ENCODE data around the gene TRPV4.
A peak's percentile ranks its signal among the peaks of the same experiment; 100 is the strongest.

Gene TRPV4

DNA sequence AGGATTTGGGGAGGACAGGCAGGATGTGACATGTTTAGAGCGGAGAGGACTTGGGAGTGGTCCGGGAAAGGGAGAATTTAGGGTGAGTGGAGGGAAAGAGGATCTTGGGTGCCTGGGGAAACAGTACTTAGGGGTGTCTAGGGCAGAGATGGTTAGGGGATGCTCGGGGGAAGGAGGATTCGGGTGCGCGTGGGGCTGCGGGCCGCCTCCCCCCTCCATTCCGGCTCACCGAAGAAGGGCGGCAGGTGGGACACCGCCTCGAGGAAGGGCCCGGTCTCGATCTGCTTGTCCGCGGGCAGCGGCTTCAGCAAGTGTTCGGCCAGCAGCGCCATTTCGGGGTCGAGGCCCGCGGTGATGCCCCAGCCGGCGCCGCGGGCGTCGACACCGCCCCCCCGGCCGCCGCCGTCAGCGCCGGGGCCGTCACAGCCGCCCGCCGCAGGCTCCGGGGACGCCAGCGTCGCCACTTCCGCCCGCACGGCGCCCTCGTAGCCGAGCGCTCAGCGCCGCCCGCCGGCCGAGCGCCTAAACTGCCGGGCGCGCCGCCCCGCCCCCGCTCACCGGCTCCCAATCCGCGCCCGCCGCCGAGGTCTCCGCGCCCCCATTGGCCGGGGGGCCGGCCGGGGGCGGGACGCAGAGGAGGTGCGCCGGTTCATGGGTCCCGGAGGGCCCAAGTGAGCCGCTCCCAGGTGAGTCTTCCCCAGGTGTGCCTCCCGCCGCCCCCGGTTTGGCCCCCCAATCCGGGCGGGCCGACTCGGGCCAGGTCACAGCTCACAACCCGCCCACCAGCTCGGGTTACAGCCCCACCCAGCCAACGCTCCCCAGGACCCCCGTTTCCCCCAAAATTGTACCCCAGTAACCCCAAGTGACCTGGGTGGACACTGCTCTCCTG, 47.1 kb upstream of the TRPV4 start, which contains the start of gene GLTP (continued):
- TF ChIP-seq ATF2 (tag by site-specific recombination; IDR thresholded peaks at IDR 0.05; ENCODE audit: low read depth) (no peak), ZNF175 (tag by site-specific recombination; IDR thresholded peaks at IDR 0.05) (no peak), ZNF114 (tag by site-specific recombination; IDR thresholded peaks at IDR 0.05) (no peak), ZNF670 (tag by site-specific recombination; IDR thresholded peaks at IDR 0.05; ENCODE audit: low read depth) (no peak), ZNF132 (tag by site-specific recombination; IDR thresholded peaks at IDR 0.05; ENCODE audit: borderline replicate concordance) (no peak), ZBTB20 (tag by site-specific recombination; IDR thresholded peaks at IDR 0.05) (no peak; the same call in 1 of the 2 replicates), GLI4 (tag by site-specific recombination; IDR thresholded peaks at IDR 0.05) (no peak), ZNF311 (tag by site-specific recombination; IDR thresholded peaks at IDR 0.05; ENCODE audit: borderline replicate concordance) (no peak), ZNF37A (tag by site-specific recombination; IDR thresholded peaks at IDR 0.05) (no peak), ZNF692 (tag by site-specific recombination; IDR thresholded peaks at IDR 0.05) (no peak), ZFP37 (tag by site-specific recombination; IDR thresholded peaks at IDR 0.05) (no peak), ZFP3 (tag by site-specific recombination; IDR thresholded peaks at IDR 0.05; ENCODE audit: low read depth) (no peak), KLF1 (tag by site-specific recombination; IDR thresholded peaks at IDR 0.05) (peak; percentile 21; the same call in 1 of the 2 replicates), YY1 (tag by site-specific recombination; IDR thresholded peaks at IDR 0.05) (peak; percentile 37; the same call in 1 of the 2 replicates), ZNF274 (IDR thresholded peaks at IDR 0.05; ENCODE audit: low read length) (no peak), ZNF274 (tag by site-specific recombination; IDR thresholded peaks at IDR 0.05; ENCODE audit: borderline replicate concordance) (no peak), HIC1 (tag by site-specific recombination; IDR thresholded peaks at IDR 0.05) (no peak), ZBTB10 (tag by site-specific recombination; IDR thresholded peaks at IDR 0.05) (peak; percentile 71), AEBP2 (tag by site-specific recombination; IDR thresholded peaks at IDR 0.05; ENCODE audit: borderline replicate concordance) (0 out of 2 replicates have a peak, but pooled peaks have one; percentile 4), ZNF239 (tag by site-specific recombination; IDR thresholded peaks at IDR 0.05) (no peak), ZBTB48 (tag by site-specific recombination; IDR thresholded peaks at IDR 0.05) (peak; percentile 91), ZNF548 (tag by site-specific recombination; IDR thresholded peaks at IDR 0.05) (no peak), ZNF140 (tag by site-specific recombination; IDR thresholded peaks at IDR 0.05) (no peak), ZNF501 (tag by site-specific recombination; IDR thresholded peaks at IDR 0.05) (peak; percentile 51; the same call in 1 of the 2 replicates)
- TF ChIP-seq, protein P1, sequence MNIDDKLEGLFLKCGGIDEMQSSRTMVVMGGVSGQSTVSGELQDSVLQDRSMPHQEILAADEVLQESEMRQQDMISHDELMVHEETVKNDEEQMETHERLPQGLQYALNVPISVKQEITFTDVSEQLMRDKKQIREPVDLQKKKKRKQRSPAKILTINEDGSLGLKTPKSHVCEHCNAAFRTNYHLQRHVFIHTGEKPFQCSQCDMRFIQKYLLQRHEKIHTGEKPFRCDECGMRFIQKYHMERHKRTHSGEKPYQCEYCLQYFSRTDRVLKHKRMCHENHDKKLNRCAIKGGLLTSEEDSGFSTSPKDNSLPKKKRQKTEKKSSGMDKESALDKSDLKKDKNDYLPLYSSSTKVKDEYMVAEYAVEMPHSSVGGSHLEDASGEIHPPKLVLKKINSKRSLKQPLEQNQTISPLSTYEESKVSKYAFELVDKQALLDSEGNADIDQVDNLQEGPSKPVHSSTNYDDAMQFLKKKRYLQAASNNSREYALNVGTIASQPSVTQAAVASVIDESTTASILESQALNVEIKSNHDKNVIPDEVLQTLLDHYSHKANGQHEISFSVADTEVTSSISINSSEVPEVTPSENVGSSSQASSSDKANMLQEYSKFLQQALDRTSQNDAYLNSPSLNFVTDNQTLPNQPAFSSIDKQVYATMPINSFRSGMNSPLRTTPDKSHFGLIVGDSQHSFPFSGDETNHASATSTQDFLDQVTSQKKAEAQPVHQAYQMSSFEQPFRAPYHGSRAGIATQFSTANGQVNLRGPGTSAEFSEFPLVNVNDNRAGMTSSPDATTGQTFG (tag by site-specific recombination; IDR thresholded peaks at IDR 0.05; ENCODE audit: borderline replicate concordance): no peak
- TF ChIP-seq, protein P2, sequence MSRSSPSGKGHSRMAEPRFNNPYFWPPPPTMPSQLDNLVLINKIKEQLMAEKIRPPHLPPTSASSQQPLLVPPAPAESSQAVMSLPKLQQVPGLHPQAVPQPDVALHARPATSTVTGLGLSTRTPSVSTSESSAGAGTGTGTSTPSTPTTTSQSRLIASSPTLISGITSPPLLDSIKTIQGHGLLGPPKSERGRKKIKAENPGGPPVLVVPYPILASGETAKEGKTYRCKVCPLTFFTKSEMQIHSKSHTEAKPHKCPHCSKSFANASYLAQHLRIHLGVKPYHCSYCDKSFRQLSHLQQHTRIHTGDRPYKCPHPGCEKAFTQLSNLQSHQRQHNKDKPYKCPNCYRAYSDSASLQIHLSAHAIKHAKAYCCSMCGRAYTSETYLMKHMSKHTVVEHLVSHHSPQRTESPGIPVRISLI (tag by site-specific recombination; IDR thresholded peaks at IDR 0.05): no peak
